ENCODE results near the gene TP53BP2. TPM values are rescaled to one million over a fixed set of nuclear protein-coding genes. Genes with fewer than 3 reads are reported as not detected.
A peak's percentile ranks its signal among the peaks of the same experiment; 100 is the strongest.

TP53BP2 gene
- total RNA-seq, 2 donors from 2014 or later = 53.6 to 59.8 TPM

- DNase-seq = no peak
- Mint-ChIP-seq H3K9me3 (no peaks in the 10 kb centered on the region), H3K36me3 (ENCODE audit: low read depth) (peaks cover 43% of the 10 kb centered on the region), H3K4me3 (no peak overlapping the region), H3K27ac (peak overlapping the region; percentile 52), H3K27me3 (ENCODE audit: insufficient read depth) (no peaks in the 10 kb centered on the region), H3K4me1 (peaks cover 42% of the 10 kb centered on the region)
- WGBS, 2 experiments (ENCODE audit: insufficient coverage in 1 of 2, insufficient read length in 1 of 2) = 76 to 81% methylated on average over 3 to 4 of the region's 4 CpGs
- Histone ChIP-seq H3K27me3 (ENCODE audit: control insufficient read depth, insufficient read depth, low read length, poor library complexity, severe bottlenecking) (no peaks in the 10 kb centered on the region), H3K9me3 (ENCODE audit: control insufficient read depth, low read length) (no peaks in the 10 kb centered on the region), H3K36me3 (ENCODE audit: control insufficient read depth, insufficient read depth, low read length) (peaks cover 53% of the 10 kb centered on the region), H3K27ac (ENCODE audit: low read depth, low read length) (no peak overlapping the region), H3K4me1 (ENCODE audit: control insufficient read depth, insufficient read depth, low read length) (peaks cover 26% of the 10 kb centered on the region), H3K4me3 (ENCODE audit: low read length) (peak overlapping the region; percentile 39), H3K9ac (ENCODE audit: extremely low read depth, low read length, poor library complexity, severe bottlenecking) (no peak overlapping the region)
- TF ChIP-seq CTCF (conservative IDR thresholded peaks at IDR 0.05) = no peak
Measured at GRCh38 chr1:223815020-223815853, 30.5 kb downstream of the TP53BP2 start.

GRCh38 chr1:223813645-223814044 is 32.1 kb downstream of the TP53BP2 start:
- H3K4me1 ChIP-seq (ENCODE audit: control insufficient read depth, insufficient read depth, low read length) = peaks cover 22% of the 10 kb centered on the region
- Mint-ChIP-seq H3K27ac (peak overlapping the region; percentile 28), H3K4me1 (peaks cover 36% of the 10 kb centered on the region), H3K36me3 (ENCODE audit: low read depth) (peaks cover 48% of the 10 kb centered on the region), H3K9me3 (no peaks in the 10 kb centered on the region), H3K4me3 (no peak overlapping the region), H3K27me3 (ENCODE audit: insufficient read depth) (no peaks in the 10 kb centered on the region)
- peaks cover 5% of the 10 kb centered on the region for H3K9me3 ChIP-seq (ENCODE audit: control insufficient read depth, low read length)
- H3K9ac ChIP-seq (ENCODE audit: extremely low read depth, low read length, poor library complexity, severe bottlenecking) = no peak overlapping the region
- H3K27ac ChIP-seq (ENCODE audit: low read depth, low read length) = no peak overlapping the region
- H3K27me3 ChIP-seq (ENCODE audit: control insufficient read depth, insufficient read depth, low read length, poor library complexity, severe bottlenecking) = no peaks in the 10 kb centered on the region
- no peak for DNase-seq
- H3K36me3 ChIP-seq (ENCODE audit: control insufficient read depth, insufficient read depth, low read length) = peaks cover 67% of the 10 kb centered on the region
- TF ChIP-seq CTCF (conservative IDR thresholded peaks at IDR 0.05) = no peak
- no peak overlapping the region for H3K4me3 ChIP-seq (ENCODE audit: low read length)

- Mint-ChIP-seq H3K36me3 (ENCODE audit: low read depth) (peaks cover 60% of the 10 kb centered on the region), H3K4me3 (no peak overlapping the region), H3K27me3 (ENCODE audit: insufficient read depth) (no peaks in the 10 kb centered on the region), H3K9me3 (peaks cover 10% of the 10 kb centered on the region), H3K4me1 (peaks cover 37% of the 10 kb centered on the region), H3K27ac (no peak overlapping the region)
- Histone ChIP-seq H3K27ac (ENCODE audit: low read depth, low read length) (no peak overlapping the region), H3K4me3 (ENCODE audit: low read length) (no peak overlapping the region), H3K9ac (ENCODE audit: extremely low read depth, low read length, poor library complexity, severe bottlenecking) (no peak overlapping the region), H3K36me3 (ENCODE audit: control insufficient read depth, insufficient read depth, low read length) (peaks cover 80% of the 10 kb centered on the region), H3K4me1 (ENCODE audit: control insufficient read depth, insufficient read depth, low read length) (peaks cover 22% of the 10 kb centered on the region), H3K9me3 (ENCODE audit: control insufficient read depth, low read length) (peaks cover 22% of the 10 kb centered on the region), H3K27me3 (ENCODE audit: control insufficient read depth, insufficient read depth, low read length, poor library complexity, severe bottlenecking) (no peaks in the 10 kb centered on the region)
- peak; percentile 69 for TF ChIP-seq CTCF (conservative IDR thresholded peaks at IDR 0.05)
- DNase-seq = no peak
- WGBS, 2 experiments (ENCODE audit: insufficient coverage in 1 of 2, insufficient read length in 1 of 2) = 64% methylated on average over 3 of the region's 3 CpGs; no CpG with 5 or more reads in 1 of the 2 experiments
Measured at GRCh38 chr1:223811634-223812101, 34.1 kb downstream of the TP53BP2 start.

Measured in endodermal cell (in vitro differentiated cells).